Neuronal stem cell (in vitro differentiated cells): ENCODE measurements around the gene SEMA3A.

ENCODE experiments used
- DNase-seq: peaks from one replicate; pipeline ENCODE4 v3.0.0-alpha.2; 2013; ENCODE audit warnings: low spot score
- H2AFZ ChIP-seq: one replicate; pipeline ENCODE4 v1.6.1; 2013; ENCODE audit warnings: mild to moderate bottlenecking, low read length, inconsistent platforms
- H2AK5ac ChIP-seq: 2 replicates; pipeline ENCODE4 v1.6.1; 2013; ENCODE audit warnings: low read depth, mild to moderate bottlenecking, inconsistent platforms, low read length, moderate library complexity, mixed read lengths
- H2BK120ac ChIP-seq: 2 replicates; pipeline ENCODE4 v1.6.1; 2013; ENCODE audit warnings: low read depth, mild to moderate bottlenecking, inconsistent platforms, low read length, moderate library complexity, mixed read lengths
- H2BK12ac ChIP-seq: one replicate; pipeline ENCODE4 v1.6.1; 2013; ENCODE audit warnings: low read length, inconsistent platforms
- H2BK15ac ChIP-seq: 2 replicates; pipeline ENCODE4 v1.6.1; 2013; ENCODE audit warnings: mild to moderate bottlenecking, low read length, inconsistent platforms, mixed read lengths
- H2BK5ac ChIP-seq: one replicate; pipeline ENCODE4 v1.6.1; 2013; ENCODE audit warnings: inconsistent platforms, mild to moderate bottlenecking, low read length, moderate library complexity
- H3K14ac ChIP-seq: one replicate; pipeline ENCODE4 v1.6.1; 2013; ENCODE audit warnings: low read length, inconsistent platforms
- H3K18ac ChIP-seq: 2 replicates; pipeline ENCODE4 v1.6.1; 2013; ENCODE audit warnings: low read length, inconsistent platforms
- H3K23ac ChIP-seq: 2 replicates; pipeline ENCODE4 v1.6.1; 2013; ENCODE audit warnings: low read depth, mild to moderate bottlenecking, mixed read lengths, low read length, inconsistent platforms; ENCODE audit not compliant: poor library complexity
- H3K27ac ChIP-seq: replicated peaks from 3 replicates; pipeline ENCODE4 v1.5.1; 2013; ENCODE audit warnings: low read length, inconsistent platforms
- H3K27me3 ChIP-seq, 3 experiments: 2 replicates each; pipeline ENCODE4 v1.6.1; 2013; ENCODE audit warnings: low read length in 3 of 3, mild to moderate bottlenecking in 2 of 3, inconsistent platforms in 1 of 3, low read depth in 1 of 3, mixed read lengths in 1 of 3, moderate library complexity in 1 of 3; ENCODE audit not compliant: control insufficient read depth in 3 of 3, insufficient read depth in 3 of 3
- H3K36me3 ChIP-seq, 2 donors: replicated peaks in 1 of 2; 2 replicates each; pipeline ENCODE4 v1.6.1; 2013; ENCODE audit warnings: low read length in 2 of 2; ENCODE audit not compliant: control insufficient read depth in 2 of 2, insufficient read depth in 2 of 2
- H3K4ac ChIP-seq: 2 replicates; pipeline ENCODE4 v1.6.1; 2013; ENCODE audit warnings: inconsistent platforms, mild to moderate bottlenecking, low read length, moderate library complexity
- H3K4me1 ChIP-seq, 2 donors: 1 replicate in 1 of 2; 2 replicates in 1 of 2; pipeline ENCODE4 v1.6.1; 2013; ENCODE audit warnings: low read length in 2 of 2, low read depth in 1 of 2; ENCODE audit not compliant: control insufficient read depth in 2 of 2, insufficient read depth in 1 of 2
- H3K4me2 ChIP-seq: one replicate; pipeline ENCODE4 v1.6.1; 2013; ENCODE audit warnings: mild to moderate bottlenecking, low read length, inconsistent platforms; ENCODE audit not compliant: insufficient read depth, poor library complexity, severe bottlenecking
- H3K4me3 ChIP-seq, 2 donors: 2 replicates each; pipeline ENCODE4 v1.5.1; 2013; ENCODE audit warnings: low read length in 2 of 2, mild to moderate bottlenecking in 2 of 2, inconsistent platforms in 1 of 2, moderate library complexity in 1 of 2
- H3K79me1 ChIP-seq: one replicate; pipeline ENCODE4 v1.6.1; 2013; ENCODE audit warnings: low read depth, mild to moderate bottlenecking, inconsistent platforms, low read length, moderate library complexity
- H3K9ac ChIP-seq: one replicate; pipeline ENCODE4 v1.6.1; 2013; ENCODE audit warnings: mild to moderate bottlenecking, low read depth, low read length, inconsistent platforms; ENCODE audit not compliant: poor library complexity
- H3K9me3 ChIP-seq, 2 donors: replicated peaks in 1 of 2; 2 replicates each; pipeline versions ENCODE3 to v1.6.1; 2013; ENCODE audit warnings: low read length in 2 of 2, mild to moderate bottlenecking in 2 of 2, inconsistent platforms in 1 of 2, low read depth in 1 of 2, mixed read lengths in 1 of 2, moderate library complexity in 1 of 2; ENCODE audit not compliant: control insufficient read depth in 2 of 2, insufficient read depth in 1 of 2
- H4K8ac ChIP-seq: one replicate; pipeline ENCODE4 v1.6.1; 2013; ENCODE audit warnings: low read depth, mild to moderate bottlenecking, inconsistent platforms, low read length, moderate library complexity
- H4K91ac ChIP-seq: one replicate; pipeline ENCODE4 v1.6.1; 2013; ENCODE audit warnings: low read length, low read depth, mild to moderate bottlenecking, inconsistent platforms; ENCODE audit not compliant: poor library complexity
- WGBS, 2 donors: extraction: QIAGEN DNeasy Blood & Tissue Kit; methylation state at CpG; one replicate each; pipeline ENCODE4 v1.1.7; 2013; ENCODE audit warnings: missing lambda C conversion rate in 2 of 2, mixed read lengths in 1 of 2; ENCODE audit not compliant: insufficient read length in 2 of 2, insufficient replicate concordance in 1 of 2; ENCODE audit errors: extremely low coverage in 2 of 2; 5-methylcytosine and 5-hydroxymethylcytosine counted together

The SEMA3A gene

GRCh38 chr7:84145892-84146291, 48.7 kb downstream of the SEMA3A start:
- no peak overlapping the region for H2AFZ ChIP-seq
- H3K14ac ChIP-seq = no peak overlapping the region
- no peak overlapping the region for H3K23ac ChIP-seq
- H3K79me1 ChIP-seq = no peaks in the 10 kb centered on the region
- no peak overlapping the region for H4K91ac ChIP-seq
- no CpG with 5 or more reads among the region's 3 CpGs for WGBS, 2 donors
- no peak overlapping the region for H2BK15ac ChIP-seq
- H4K8ac ChIP-seq = no peak overlapping the region
- no peak overlapping the region for H3K9ac ChIP-seq
- no peak overlapping the region for H2AK5ac ChIP-seq
- H3K4ac ChIP-seq = no peak overlapping the region
- H2BK12ac ChIP-seq = no peak overlapping the region
- H3K27me3 ChIP-seq = no peaks in the 10 kb centered on the region
- no peak overlapping the region for H3K4me2 ChIP-seq
- H2BK120ac ChIP-seq = no peak overlapping the region
- H3K4me1 ChIP-seq = peaks cover 0 to 5% of the 10 kb centered on the region in 2 donors
- H3K9me3 ChIP-seq = peaks cover 0 to 13% of the 10 kb centered on the region in 2 donors
- no peak for DNase-seq
- no peak overlapping the region for H3K18ac ChIP-seq
- no peak overlapping the region for H3K4me3 ChIP-seq
- H3K27ac ChIP-seq = no peak overlapping the region
- peaks cover 0 to 20% of the 10 kb centered on the region in 2 donors for H3K36me3 ChIP-seq
- H2BK5ac ChIP-seq = no peak overlapping the region

GRCh38 chr7:84144935-84145334, 49.7 kb downstream of the SEMA3A start:
- Histone ChIP-seq H3K9me3 (peaks cover 0 to 10% of the 10 kb centered on the region in 2 donors), H3K4me2 (no peak overlapping the region), H3K27me3 (no peaks in the 10 kb centered on the region), H3K4me1 (peaks cover 0 to 5% of the 10 kb centered on the region in 2 donors), H3K23ac (no peak overlapping the region), H2BK12ac (no peak overlapping the region), H3K4me3 (no peak overlapping the region), H3K36me3 (peaks cover 0 to 20% of the 10 kb centered on the region in 2 donors), H2AK5ac (no peak overlapping the region), H3K4ac (no peak overlapping the region), H2AFZ (no peak overlapping the region), H3K14ac (no peak overlapping the region), H4K8ac (no peak overlapping the region), H2BK15ac (no peak overlapping the region), H3K9ac (no peak overlapping the region), H3K18ac (no peak overlapping the region), H3K79me1 (no peaks in the 10 kb centered on the region), H2BK5ac (no peak overlapping the region), H2BK120ac (no peak overlapping the region), H3K27ac (no peak overlapping the region), H4K91ac (no peak overlapping the region)
- no CpG with 5 or more reads among the region's 1 CpG for WGBS, 2 donors
- DNase-seq = no peak

GRCh38 chr7:84144480-84144879, 50.1 kb downstream of the SEMA3A start:
- H3K23ac ChIP-seq = no peak overlapping the region
- peaks cover 0 to 3% of the 10 kb centered on the region in 2 donors for H3K4me1 ChIP-seq
- peaks cover 0 to 16% of the 10 kb centered on the region in 2 donors for H3K36me3 ChIP-seq
- no peak overlapping the region for H3K14ac ChIP-seq
- H3K4me2 ChIP-seq = no peak overlapping the region
- H3K27me3 ChIP-seq = no peaks in the 10 kb centered on the region
- H4K91ac ChIP-seq = no peak overlapping the region
- H2BK15ac ChIP-seq = no peak overlapping the region
- no peak overlapping the region for H3K4ac ChIP-seq
- no peak overlapping the region for H2AK5ac ChIP-seq
- H3K9ac ChIP-seq = no peak overlapping the region
- no peak overlapping the region for H3K27ac ChIP-seq
- no peak overlapping the region for H2AFZ ChIP-seq
- no peak overlapping the region for H3K18ac ChIP-seq
- H2BK12ac ChIP-seq = no peak overlapping the region
- WGBS, 2 donors = no CpG with 5 or more reads among the region's 3 CpGs
- no peak overlapping the region for H2BK120ac ChIP-seq
- H3K4me3 ChIP-seq = no peak overlapping the region
- H3K79me1 ChIP-seq = no peaks in the 10 kb centered on the region
- H3K9me3 ChIP-seq = peaks cover 0 to 6% of the 10 kb centered on the region in 2 donors
- no peak overlapping the region for H2BK5ac ChIP-seq
- H4K8ac ChIP-seq = no peak overlapping the region
- DNase-seq = no peak

DNA sequence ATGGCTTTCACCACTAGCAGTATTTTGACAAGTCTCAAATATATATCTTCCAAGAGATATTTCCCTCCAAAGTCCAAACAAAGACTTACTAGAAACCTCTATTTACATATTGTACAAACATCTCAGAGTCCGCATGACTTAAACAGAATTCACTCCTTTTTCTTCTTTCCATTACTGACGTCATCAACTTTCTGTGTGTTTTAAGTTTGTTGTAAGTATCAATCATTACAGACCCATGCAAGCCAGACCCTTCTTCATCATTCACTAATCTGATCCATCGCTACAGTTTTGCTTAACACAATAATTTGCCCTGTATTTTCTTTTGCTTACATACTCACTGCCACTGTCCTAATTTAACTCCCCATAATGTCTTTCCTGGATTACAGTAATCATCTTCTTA, 51.9 kb downstream of the SEMA3A start:
- Histone ChIP-seq H3K9ac (no peak overlapping the region), H4K8ac (no peak overlapping the region), H2BK5ac (no peak overlapping the region), H3K4me3 (no peak overlapping the region), H3K18ac (no peak overlapping the region), H2AK5ac (no peak overlapping the region), H3K4me1 (peaks cover 0 to 3% of the 10 kb centered on the region in 2 donors), H3K23ac (no peak overlapping the region), H2AFZ (no peak overlapping the region), H3K4ac (no peak overlapping the region), H3K36me3 (peaks cover 0 to 13% of the 10 kb centered on the region in 2 donors), H2BK15ac (no peak overlapping the region), H2BK120ac (no peak overlapping the region), H3K4me2 (no peak overlapping the region), H3K14ac (no peak overlapping the region), H3K9me3 (peaks cover 0 to 4% of the 10 kb centered on the region in 2 donors), H3K79me1 (no peaks in the 10 kb centered on the region), H3K27me3 (no peaks in the 10 kb centered on the region), H4K91ac (no peak overlapping the region), H3K27ac (no peak overlapping the region), H2BK12ac (no peak overlapping the region)
- WGBS, 2 donors = no CpG with 5 or more reads among the region's 3 CpGs
- DNase-seq = no peak
